Heart right ventricle (tissue), 16 donors: ENCODE measurements around the gene SUSD5. TPM values are rescaled to one million over a fixed set of nuclear protein-coding genes. Genes with fewer than 3 reads are reported as not detected.

ENCODE experiments used
- ATAC-seq, 8 donors: fragments of 200-7000 bp; cut with Tn5 transposase; one replicate each; pipeline ENCODE4 v1.9.1; 2020; ENCODE audit warnings: mild to moderate bottlenecking in 8 of 8, moderate library complexity in 8 of 8, moderate number of reproducible peaks in 1 of 8
- DNase-seq, 2 donors: peaks; one replicate each; pipeline ENCODE4 v3.0.0-alpha.2; 2020
- H3K27ac ChIP-seq, 10 donors: fragments of 200-600 bp; sonication (generic) in 2 of 10; one replicate each; pipeline versions ENCODE4 v1.5.0 to v1.8.0; 2020 to 2022; ENCODE audit warnings: mild to moderate bottlenecking in 3 of 10
- H3K27me3 ChIP-seq, 7 donors: fragments of 200-600 bp; one replicate each; pipeline ENCODE4 v1.8.0; 2021 to 2022; ENCODE audit warnings: mild to moderate bottlenecking in 2 of 7
- H3K36me3 ChIP-seq, 9 donors: fragments of 200-600 bp; sonication (generic) in 1 of 9; one replicate each; pipeline versions ENCODE4 v1.5.0 to v1.8.0; 2020 to 2022; ENCODE audit warnings: mild to moderate bottlenecking in 2 of 9
- H3K4me1 ChIP-seq, 9 donors: fragments of 200-600 bp; sonication (generic) in 1 of 9; one replicate each; pipeline versions ENCODE4 v1.5.0 to v1.8.0; 2020 to 2022; ENCODE audit warnings: mild to moderate bottlenecking in 4 of 9
- H3K4me3 ChIP-seq, 10 donors: fragments of 200-600 bp; sonication (generic) in 2 of 10; one replicate each; pipeline versions ENCODE4 v1.5.0 to v1.8.0; 2020 to 2022; ENCODE audit warnings: mild to moderate bottlenecking in 7 of 10, moderate library complexity in 2 of 10
- H3K9me3 ChIP-seq, 11 donors: fragments of 200-600 bp in 10 of 11; sonication (generic) in 2 of 11; one replicate each; pipeline versions ENCODE4 v1.5.0 to v1.8.0; 2013 to 2022; ENCODE audit warnings: mild to moderate bottlenecking in 2 of 11, control low read depth in 1 of 11, moderate library complexity in 1 of 11
- WGBS, 2 donors: extraction: QIAGEN DNeasy Blood & Tissue Kit; methylation state at CpG; one replicate each; pipeline ENCODE4 v1.1.7; 2013; ENCODE audit warnings: inconsistent platforms in 1 of 2; 5-methylcytosine and 5-hydroxymethylcytosine counted together
- intact Hi-C, 10 donors: fragments of 100-400 bp; cut with DNase I; formaldehyde crosslinking; loops; one replicate each; pipeline versions ENCODE4 v1.11.1 to v1.14.2; 2022
- polyA plus RNA-seq, 2 donors: library from polyadenylated mRNA; stranded (reverse); fragments of 200-250 nt; gene quantifications; one replicate each; pipeline ENCODE4 v1.2.3, GENCODE V29; 2013
- total RNA-seq, 10 donors: library from RNA; stranded (reverse); fragmentation: NEBNext Ultra II Directional in 3 of 10; extraction: Animal tissue kit (Norgen Biotek cat#: 25700) in 3 of 10; gene quantifications; one replicate each; pipeline versions ENCODE4 v1.2.1 to v1.2.4, GENCODE V29; 2021 to 2023
- TF ChIP-seq, protein P1 (sequence below), 9 donors: fragments of 200-600 bp; sonication (generic) in 2 of 9; IDR thresholded peaks; one replicate each; pipeline versions ENCODE4 v1.5.0 to v1.8.0; 2021 to 2022; ENCODE audit warnings: antibody characterized with exemption in 9 of 9, mild to moderate bottlenecking in 5 of 9, moderate library complexity in 1 of 9
- donor health status: Arrhythmogenic right ventricular cardiomyopathy.
- donor health status: ischemic (EF 13 %, LVEDD 7.1; RV severe dilation, severe dysfunction).
- donor health status: healthy with polysubstance abuse.
- donor health status: DM: no; HTN: yes; CAD: no.
- donor health status: DM: no; HTN: no; CAD: no.
- donor health status: ischemic (EF 25% LVEDD 6.9; RV normal size, moderate dysfunction).
- donor health status: ischemic (EF 25% LVEDD 5.7; RV mildly dilated, moderate dysfunction).
- donor health status: healthy.
- donor health status: DM: yes; HTN: yes; CAD: no.
- donor health status: Ischemic cardiomyopathy.
- donor health status: ischemic (EF 35%, LVEDD 5.7; RV mildly dilated, moderate dysfunction).
- donor health status: nonischemic (EF 11% LVEDD 7.7; RV severe dilation, severe dysfunction).
- donor health status: DM: yes; HTN: yes; CAD: no.
- donor health status: PGD.
- donor health status: ischemic (EF 29% LVEDD 5.4; RV normal size, mild dysfunction).
- donor health status: nonischemic (EF 23%, LVEDD 6.1; RV moderate dilation, normal function).

SUSD5 gene
- total and polyA plus RNA-seq, 12 donors, result 0.28 to 12.9 (median 1.0) TPM

- Histone ChIP-seq H3K27me3 (no peaks in the 10 kb centered on the region), H3K4me1 (peaks cover 0 to 14% (median 0%) of the 10 kb centered on the region in 9 donors), H3K9me3 (no peaks in the 10 kb centered on the region), H3K4me3 (no peak overlapping the region), H3K27ac (no peak overlapping the region), H3K36me3 (no peaks in the 10 kb centered on the region)
- intact Hi-C loops, result no loop called here
- 83 to 89% methylated on average over 4 of the region's 4 CpGs for whole genome bisulfite sequencing, 2 donors
- ATAC-seq (no peak), DNase-seq (no peak)
- TF ChIP-seq, protein P1, sequence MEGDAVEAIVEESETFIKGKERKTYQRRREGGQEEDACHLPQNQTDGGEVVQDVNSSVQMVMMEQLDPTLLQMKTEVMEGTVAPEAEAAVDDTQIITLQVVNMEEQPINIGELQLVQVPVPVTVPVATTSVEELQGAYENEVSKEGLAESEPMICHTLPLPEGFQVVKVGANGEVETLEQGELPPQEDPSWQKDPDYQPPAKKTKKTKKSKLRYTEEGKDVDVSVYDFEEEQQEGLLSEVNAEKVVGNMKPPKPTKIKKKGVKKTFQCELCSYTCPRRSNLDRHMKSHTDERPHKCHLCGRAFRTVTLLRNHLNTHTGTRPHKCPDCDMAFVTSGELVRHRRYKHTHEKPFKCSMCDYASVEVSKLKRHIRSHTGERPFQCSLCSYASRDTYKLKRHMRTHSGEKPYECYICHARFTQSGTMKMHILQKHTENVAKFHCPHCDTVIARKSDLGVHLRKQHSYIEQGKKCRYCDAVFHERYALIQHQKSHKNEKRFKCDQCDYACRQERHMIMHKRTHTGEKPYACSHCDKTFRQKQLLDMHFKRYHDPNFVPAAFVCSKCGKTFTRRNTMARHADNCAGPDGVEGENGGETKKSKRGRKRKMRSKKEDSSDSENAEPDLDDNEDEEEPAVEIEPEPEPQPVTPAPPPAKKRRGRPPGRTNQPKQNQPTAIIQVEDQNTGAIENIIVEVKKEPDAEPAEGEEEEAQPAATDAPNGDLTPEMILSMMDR (IDR thresholded peaks at IDR 0.05), result no peak
Observed at GRCh38 chr3:33159234-33159633, 59.4 kb downstream of the SUSD5 start.

DNA sequence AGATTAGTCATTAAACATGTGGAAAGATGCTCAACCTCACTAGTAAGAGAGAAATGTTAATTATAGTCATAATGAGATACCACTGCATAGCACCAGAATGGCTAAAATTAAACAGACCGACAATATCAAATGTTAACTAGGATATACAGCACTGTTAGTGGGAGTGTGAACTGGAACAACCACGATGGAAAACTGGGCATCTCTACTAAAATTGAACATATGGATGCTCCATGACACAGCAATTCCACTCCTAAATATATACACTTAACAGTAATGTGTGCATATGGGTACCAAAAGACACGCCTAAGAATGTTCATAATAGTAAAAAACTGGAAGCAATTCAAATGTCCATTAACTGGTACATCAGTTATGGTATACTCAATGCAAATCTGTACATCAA is 63.3 kb downstream of the SUSD5 start:
- Histone ChIP-seq H3K4me1 (peaks cover 0 to 11% (median 0%) of the 10 kb centered on the region in 9 donors), H3K4me3 (no peak overlapping the region), H3K36me3 (no peaks in the 10 kb centered on the region), H3K27me3 (no peaks in the 10 kb centered on the region), H3K9me3 (no peaks in the 10 kb centered on the region), H3K27ac (no peak overlapping the region)
- TF ChIP-seq, protein P1 (IDR thresholded peaks at IDR 0.05), result no peak
- 59 to 68% methylated on average over 3 of the region's 3 CpGs for WGBS, 2 donors
- no peak for DNase-seq
- ATAC-seq, result no peak
- intact Hi-C loops, result no loop called here

DNA sequence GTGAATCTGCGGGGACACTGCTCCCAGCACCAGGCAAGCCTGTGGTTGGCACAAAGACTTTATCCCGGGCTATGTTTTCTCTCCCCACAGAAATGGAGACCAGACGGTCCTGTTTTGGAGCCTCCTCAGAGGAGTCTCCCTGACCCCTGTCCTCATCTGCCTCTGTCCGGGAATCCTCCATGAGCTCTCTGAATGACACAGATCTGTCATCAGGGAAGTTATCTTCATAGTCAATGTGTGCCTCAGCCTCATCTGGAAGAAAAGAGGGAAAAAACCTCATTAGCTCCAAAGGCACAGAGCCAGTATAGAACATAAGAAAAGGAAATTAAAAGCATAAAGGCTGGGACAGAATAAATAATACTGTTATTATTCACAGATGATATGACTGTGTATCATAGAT is 64.8 kb downstream of the SUSD5 start:
- H3K27ac ChIP-seq, result no peak overlapping the region
- peaks cover 0 to 11% (median 0%) of the 10 kb centered on the region in 9 donors for H3K4me1 ChIP-seq
- intact Hi-C loops, result no loop called here
- ATAC-seq (no peak), DNase-seq (no peak)
- H3K9me3 ChIP-seq, result no peaks in the 10 kb centered on the region
- TF ChIP-seq, protein P1 (IDR thresholded peaks at IDR 0.05), result no peak
- whole genome bisulfite sequencing, 2 donors, result 89% methylated on average over 4 of the region's 4 CpGs
- no peak overlapping the region for H3K4me3 ChIP-seq
- H3K27me3 ChIP-seq, result no peaks in the 10 kb centered on the region
- no peaks in the 10 kb centered on the region for H3K36me3 ChIP-seq

DNA sequence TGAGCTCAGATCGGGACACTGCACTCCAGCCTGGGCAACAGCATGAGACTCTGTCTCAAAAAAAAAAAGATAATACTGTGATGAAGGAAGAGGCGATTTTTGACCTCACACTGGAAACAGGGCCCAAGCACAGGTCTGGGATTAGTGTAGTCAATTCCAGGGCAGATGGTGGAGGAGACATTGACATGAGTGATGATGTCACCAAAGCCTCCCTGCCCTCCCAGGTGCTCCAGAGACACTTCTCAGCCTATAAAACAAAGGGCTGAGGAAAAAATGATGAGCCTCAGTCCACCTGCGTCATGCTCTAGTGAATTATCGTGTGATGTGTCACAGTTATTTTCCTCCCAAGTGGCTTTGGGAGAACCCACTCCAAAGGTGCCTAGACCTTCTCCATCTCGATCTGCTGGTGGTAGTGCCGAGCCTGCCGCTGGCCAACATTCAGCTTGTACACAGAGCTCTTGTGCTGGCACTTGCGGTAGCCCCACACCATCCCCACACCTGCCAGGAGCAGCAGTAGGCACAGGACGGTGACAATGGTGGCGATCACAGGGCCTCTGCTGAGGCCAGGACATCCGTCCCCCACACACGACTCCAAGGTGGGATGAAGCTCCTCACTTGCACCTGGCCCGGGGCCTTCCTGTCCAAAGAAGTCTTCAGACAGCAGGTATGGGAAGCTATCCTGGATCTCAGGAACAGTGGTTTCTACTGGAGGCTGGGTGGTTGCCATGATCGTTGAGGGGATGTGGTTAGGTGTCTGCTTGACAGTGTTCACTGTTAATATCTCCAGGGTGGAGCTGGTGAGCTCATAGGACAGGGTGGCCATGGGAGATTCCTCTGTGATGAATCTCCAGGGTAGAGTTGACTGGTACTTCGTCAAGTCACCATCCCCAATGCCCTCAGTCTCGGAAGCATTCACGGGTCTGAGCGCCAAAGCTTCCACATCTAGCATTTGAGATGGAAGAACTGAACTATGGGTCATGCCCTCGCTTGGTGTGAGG is 65.9 kb downstream of the SUSD5 start:
- Histone ChIP-seq H3K4me1 (peaks cover 0 to 11% (median 3%) of the 10 kb centered on the region in 9 donors), H3K9me3 (no peaks in the 10 kb centered on the region), H3K4me3 (no peak overlapping the region), H3K27me3 (no peaks in the 10 kb centered on the region), H3K27ac (no peak overlapping the region), H3K36me3 (no peaks in the 10 kb centered on the region)
- no peak for DNase-seq
- peak in 1 of 8 donors; percentile 23 for ATAC-seq
- 95% methylated on average over 19 of the region's 19 CpGs for WGBS, 2 donors
- TF ChIP-seq, protein P1 (IDR thresholded peaks at IDR 0.05), result no peak
- intact Hi-C loops, result no loop called here
